Measurements from ENCODE around the gene CDK14.

The CDK14 gene

GRCh38 chr7:91251877-91252276 lies 655.8 kb downstream of the CDK14 start:
- TF ChIP-seq EZH2 (IDR thresholded peaks at IDR 0.05; ENCODE audit: borderline replicate concordance, low read length) (no peak), CTCF (IDR thresholded peaks at IDR 0.05; ENCODE audit: low read length) (no peak)
- Histone ChIP-seq H3K27ac (ENCODE audit: low read depth, low read length, poor library complexity, severe bottlenecking) (no peak overlapping the region), H3K27me3 (ENCODE audit: insufficient read depth, low read length) (no peaks in the 10 kb centered on the region; the same call in 1 of the 2 replicates), H3K4me1 (ENCODE audit: insufficient read depth, low read length, severe bottlenecking) (no peaks in the 10 kb centered on the region), H3K36me3 (ENCODE audit: insufficient read depth, low read length) (no peaks in the 10 kb centered on the region), H3F3A (ENCODE audit: insufficient read depth, low read length) (no peaks in the 10 kb centered on the region), H4K20me1 (ENCODE audit: insufficient read depth, low read length) (no peaks in the 10 kb centered on the region), H3K9ac (ENCODE audit: low read length) (no peak overlapping the region), H3K4me3 (ENCODE audit: low read depth, low read length, poor library complexity, severe bottlenecking) (no peak overlapping the region), H3K9me3 (ENCODE audit: low read length) (no peaks in the 10 kb centered on the region), H3K9me2 (ENCODE audit: low read depth, low read length) (no peaks in the 10 kb centered on the region), H2AFZ (ENCODE audit: low read length) (no peak overlapping the region), H3K4me2 (ENCODE audit: low read length) (no peak overlapping the region), H3K79me2 (ENCODE audit: insufficient read depth, low read length) (no peaks in the 10 kb centered on the region)
